22Rv1 (cell line): ENCODE data around the gene KRTAP10-5.

Experiments
- CTCF ChIP-seq: fragments of 450-650 bp; IDR thresholded peaks from 2 replicates; pipeline ENCODE4 v1.5.1; 2017; ENCODE audit warnings: mild to moderate bottlenecking
- ZFX ChIP-seq: fragments of 450-650 bp; IDR thresholded peaks from 2 replicates; pipeline ENCODE4 v1.6.1; 2017; ENCODE audit warnings: antibody characterized with exemption, borderline replicate concordance

GRCh38 chr21:44596068-44596725 lies 15.8 kb upstream of the KRTAP10-5 start:
- no peak for TF ChIP-seq CTCF
- TF ChIP-seq ZFX, result no peak
